K562 (cell line): ENCODE data around the gene CCDC47. TPM values are rescaled to one million over a fixed set of nuclear protein-coding genes. Genes with fewer than 3 reads are reported as not detected.

Experiments used
- CEBPG ChIP-seq, 3 experiments: fragments of 200-800 bp in 1 of 3; sonication (Bioruptor generic) in 1 of 3; sonication (generic) in 1 of 3; formaldehyde crosslinking in 1 of 3; IDR thresholded peaks in 2 of 3; conservative IDR thresholded peaks in 1 of 3; 2 replicates each; pipeline versions ENCODE4 v1.6.1 to v1.8.0; 2016 to 2022; ENCODE audit warnings: missing compliant biosample characterization in 2 of 3, missing genetic modification characterization in 2 of 3, mild to moderate bottlenecking in 1 of 3, missing genetic modification reagents in 1 of 3
- CHD4 ChIP-seq: fragments of 200-600 bp; sonication (generic); IDR thresholded peaks from 3 replicates; pipeline ENCODE4 v1.6.1; 2012; ENCODE audit warnings: low read depth, mild to moderate bottlenecking, mixed read lengths, low read length, inconsistent platforms; ENCODE audit not compliant: insufficient read depth, insufficient replicate concordance, poor library complexity, severe bottlenecking
- DDX20 ChIP-seq: fragments of 450-650 bp; IDR thresholded peaks from 2 replicates; pipeline ENCODE4 v1.6.1; 2016; ENCODE audit warnings: missing genetic modification characterization, low read depth, mild to moderate bottlenecking, missing compliant biosample characterization, moderate library complexity
- DIDO1 ChIP-seq: fragments of 450-650 bp; IDR thresholded peaks from 2 replicates; pipeline ENCODE4 v1.6.1; 2016; ENCODE audit warnings: low read depth, missing biosample characterization, missing genetic modification characterization
- FUS ChIP-seq: fragments of 200-400 bp; formaldehyde crosslinking; optimal IDR thresholded peaks from 2 replicates; pipeline ENCODE3; 2017; ENCODE audit warnings: low read depth, low read length
- HDAC8 ChIP-seq: fragments of 450-650 bp; IDR thresholded peaks from 2 replicates; pipeline ENCODE4 v1.6.1; 2016; ENCODE audit warnings: mild to moderate bottlenecking, missing genetic modification characterization, moderate library complexity, missing compliant biosample characterization
- KHSRP ChIP-seq: fragments of 450-650 bp; IDR thresholded peaks from 2 replicates; pipeline ENCODE4 v1.6.1; 2017
- MED1 ChIP-seq: sonication (generic); formaldehyde crosslinking; IDR thresholded peaks from 2 replicates; pipeline ENCODE4 v1.8.1; 2023; ENCODE audit warnings: missing genetic modification reagents, borderline replicate concordance
- NCOA2 ChIP-seq, 2 experiments: fragments of 450-650 bp; IDR thresholded peaks; 2 replicates each; pipeline ENCODE4 v1.6.1; 2018; ENCODE audit warnings: mild to moderate bottlenecking in 2 of 2, moderate library complexity in 1 of 2; ENCODE audit not compliant: partially characterized antibody in 2 of 2
- NFATC3 ChIP-seq: fragments of 450-650 bp; IDR thresholded peaks from 2 replicates; pipeline ENCODE4 v1.6.1; 2017; ENCODE audit warnings: mild to moderate bottlenecking
- NFXL1 ChIP-seq: fragments of 450-650 bp; formaldehyde crosslinking; IDR thresholded peaks from 2 replicates; pipeline ENCODE4 v1.4.0; 2021; ENCODE audit warnings: mild to moderate bottlenecking
- PCBP1 ChIP-seq: fragments of 200-400 bp; formaldehyde crosslinking; IDR thresholded peaks from 2 replicates; pipeline ENCODE4 v1.6.1; 2018; ENCODE audit warnings: mild to moderate bottlenecking, low read depth, low read length; ENCODE audit not compliant: poor library complexity, severe bottlenecking
- PPARD ChIP-seq: fragments of 250-450 bp; sonication (Bioruptor Pico); IDR thresholded peaks from 2 replicates; pipeline ENCODE4 v1.8.0; 2022; ENCODE audit warnings: inconsistent platforms, mild to moderate bottlenecking, moderate library complexity
- PTTG1 ChIP-seq: fragments of 450-650 bp; IDR thresholded peaks from 2 replicates; pipeline ENCODE4 v1.6.1; 2016; ENCODE audit warnings: low read depth, mild to moderate bottlenecking, missing genetic modification characterization, missing compliant biosample characterization
- RBM15 ChIP-seq: fragments of 200-400 bp; formaldehyde crosslinking; IDR thresholded peaks from 2 replicates; pipeline ENCODE4 v1.6.1; 2018; ENCODE audit warnings: mild to moderate bottlenecking, low read length, moderate library complexity; ENCODE audit not compliant: insufficient read depth
- SAFB2 ChIP-seq: fragments of 200-400 bp; formaldehyde crosslinking; IDR thresholded peaks from 2 replicates; pipeline ENCODE4 v1.6.1; 2018; ENCODE audit warnings: borderline replicate concordance, low read length, low read depth, moderate library complexity; ENCODE audit not compliant: severe bottlenecking
- SP2 ChIP-seq: IDR thresholded peaks from 2 replicates; pipeline ENCODE4 v1.6.1; 2011; ENCODE audit warnings: mild to moderate bottlenecking, low read depth, low read length, moderate library complexity; ENCODE audit not compliant: poor library complexity, severe bottlenecking; ENCODE audit errors: extremely low read depth
- THRAP3 ChIP-seq: fragments of 450-650 bp; IDR thresholded peaks from 2 replicates; pipeline ENCODE4 v1.6.1; 2016; ENCODE audit warnings: mild to moderate bottlenecking, inconsistent platforms, borderline replicate concordance
- WHSC1 ChIP-seq: IDR thresholded peaks from one replicate; pipeline ENCODE4 v1.6.1; 2012; ENCODE audit warnings: low read length, control low read depth, inconsistent platforms
- XRCC5 ChIP-seq: fragments of 200-400 bp; formaldehyde crosslinking; IDR thresholded peaks from 2 replicates; pipeline ENCODE4 v1.6.1; 2017; ENCODE audit warnings: low read depth, mild to moderate bottlenecking, low read length
- ZNF140 ChIP-seq: fragments of 250-450 bp; sonication (Bioruptor Pico); IDR thresholded peaks from 2 replicates; pipeline ENCODE4 v1.8.0; 2021; ENCODE audit warnings: moderate library complexity, mild to moderate bottlenecking, inconsistent platforms
- ZNF232 ChIP-seq: sonication (generic); formaldehyde crosslinking; IDR thresholded peaks from 2 replicates; pipeline ENCODE4 v1.8.0; 2022; ENCODE audit warnings: mild to moderate bottlenecking, missing genetic modification reagents
- ZNF707 ChIP-seq: fragments of 250-450 bp; sonication (Bioruptor Pico); conservative IDR thresholded peaks from 2 replicates; pipeline ENCODE4 v1.8.0; 2022; ENCODE audit warnings: inconsistent platforms, mild to moderate bottlenecking, moderate library complexity
- polyA plus RNA-seq, 8 experiments: library from polyadenylated mRNA; depleted of rRNA in 4 of 8; stranded (reverse) in 5 of 8; unstranded in 3 of 8; fragments of >200 nt; fragmentation: Nextera tagmentation in 2 of 8; fragmentation: Illumina TruSeq in 1 of 8; extraction: Ambion mirVana in 2 of 8; extraction: Trizol in 1 of 8; gene quantifications; 2 replicates each; pipeline versions ENCODE4 v1.2.1 to v1.2.3, GENCODE V29; 2011 to 2014; ENCODE audit warnings: inconsistent platforms in 1 of 8, missing spikeins in 1 of 8
- total RNA-seq, 7 experiments: library from RNA; depleted of rRNA in 6 of 7; stranded (reverse); fragments of >200 nt in 6 of 7; fragmentation: Illumina TruSeq in 2 of 7; extraction: Trizol in 2 of 7; gene quantifications; 2 replicates each; pipeline versions ENCODE4 v1.2.1 to v1.2.3, GENCODE V29; 2011 to 2021; ENCODE audit warnings: low replicate concordance in 1 of 7
- TF ChIP-seq, protein P1 (sequence below): sonication (generic); formaldehyde crosslinking; IDR thresholded peaks from 2 replicates; pipeline ENCODE4 v1.8.0; 2022; ENCODE audit warnings: mild to moderate bottlenecking, missing genetic modification reagents
- TF ChIP-seq, protein P2 (sequence below): IDR thresholded peaks from 2 replicates; pipeline ENCODE4 v1.6.1; 2016; ENCODE audit warnings: missing genetic modification characterization, missing compliant biosample characterization

CCDC47 gene
- total and polyA plus RNA-seq, 9 of the 15 experiments (the other 6 are each of a cell fraction or from before 2014, with no cell fraction given) = 15.5 to 162 (median 122) TPM

DNA sequence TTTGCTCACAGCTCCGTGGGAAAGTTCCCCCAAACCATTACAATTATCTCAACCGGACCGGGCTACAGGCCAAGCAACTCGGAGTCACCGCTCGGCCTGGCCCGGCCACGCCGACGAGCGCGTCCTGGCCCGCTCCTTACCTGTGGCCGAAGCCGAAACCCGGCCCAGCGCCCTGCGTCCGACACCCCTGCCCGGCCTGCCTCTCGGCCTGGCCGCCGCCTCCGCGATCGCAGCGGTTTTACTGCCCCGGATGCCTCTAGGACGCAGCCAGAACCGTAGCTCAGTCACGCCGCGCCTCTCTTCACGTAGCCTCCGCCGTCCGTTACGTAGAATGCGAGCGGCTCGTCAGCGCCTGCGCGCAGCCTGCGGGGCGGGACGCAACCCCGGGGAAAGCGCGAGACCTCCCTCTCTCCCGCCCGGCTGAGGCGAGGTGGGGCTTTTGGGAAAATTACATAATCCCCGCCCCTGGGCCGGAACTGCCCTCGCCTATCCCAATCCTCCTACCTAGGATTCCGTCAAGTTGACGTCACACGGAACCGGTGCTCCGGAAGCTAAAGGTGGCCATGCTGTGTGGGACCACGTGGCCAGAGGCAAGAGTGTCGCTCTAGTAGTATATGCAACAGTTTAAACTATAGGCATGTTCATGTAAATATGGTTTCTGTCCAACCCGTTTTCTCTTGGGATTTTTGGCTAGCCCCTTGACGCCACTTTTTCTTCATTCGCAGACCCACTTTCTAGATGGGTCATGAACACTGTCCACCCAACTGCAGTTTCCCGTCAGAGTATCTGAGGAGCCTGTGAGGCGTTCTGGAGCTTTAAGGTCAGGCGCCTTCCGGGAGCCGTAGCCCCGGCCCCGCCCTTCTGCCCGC, at the start of gene CCDC47 (continued):
- TF ChIP-seq MED1 (CRISPR knock-in tag) = no peak
- no peak for TF ChIP-seq PTTG1
- TF ChIP-seq NFATC3 = peak; percentile 67
- no peak for TF ChIP-seq NCOA2 (IDR thresholded peaks at IDR 0.05; ENCODE audit: partially characterized antibody in 2 of 2)
- TF ChIP-seq HDAC8 (tag) = no peak
- TF ChIP-seq XRCC5 = no peak; the same call in 1 of the 2 replicates
- TF ChIP-seq PCBP1 = peak; percentile 86
- no peak; the same call in 1 of the 2 replicates for TF ChIP-seq ZNF232 (CRISPR knock-in tag)
- peak; percentile 90 for TF ChIP-seq CEBPG (CRISPR knock-in tag; IDR thresholded peaks at IDR 0.05)
- peak; percentile 79 to 93 for TF ChIP-seq CEBPG (tag; conservative IDR thresholded peaks at IDR 0.05 in 1 of 2, IDR thresholded peaks at IDR 0.05 in 1 of 2)
- TF ChIP-seq DDX20 (tag) = no peak
- no peak for TF ChIP-seq SAFB2
- TF ChIP-seq, protein P1, sequence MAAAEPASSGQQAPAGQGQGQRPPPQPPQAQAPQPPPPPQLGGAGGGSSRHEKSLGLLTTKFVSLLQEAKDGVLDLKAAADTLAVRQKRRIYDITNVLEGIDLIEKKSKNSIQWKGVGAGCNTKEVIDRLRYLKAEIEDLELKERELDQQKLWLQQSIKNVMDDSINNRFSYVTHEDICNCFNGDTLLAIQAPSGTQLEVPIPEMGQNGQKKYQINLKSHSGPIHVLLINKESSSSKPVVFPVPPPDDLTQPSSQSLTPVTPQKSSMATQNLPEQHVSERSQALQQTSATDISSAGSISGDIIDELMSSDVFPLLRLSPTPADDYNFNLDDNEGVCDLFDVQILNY = peak; percentile 85; the same call in 1 of the 2 replicates
- TF ChIP-seq KHSRP = peak; percentile 58
- TF ChIP-seq RBM15 = no peak
- TF ChIP-seq, protein P2, sequence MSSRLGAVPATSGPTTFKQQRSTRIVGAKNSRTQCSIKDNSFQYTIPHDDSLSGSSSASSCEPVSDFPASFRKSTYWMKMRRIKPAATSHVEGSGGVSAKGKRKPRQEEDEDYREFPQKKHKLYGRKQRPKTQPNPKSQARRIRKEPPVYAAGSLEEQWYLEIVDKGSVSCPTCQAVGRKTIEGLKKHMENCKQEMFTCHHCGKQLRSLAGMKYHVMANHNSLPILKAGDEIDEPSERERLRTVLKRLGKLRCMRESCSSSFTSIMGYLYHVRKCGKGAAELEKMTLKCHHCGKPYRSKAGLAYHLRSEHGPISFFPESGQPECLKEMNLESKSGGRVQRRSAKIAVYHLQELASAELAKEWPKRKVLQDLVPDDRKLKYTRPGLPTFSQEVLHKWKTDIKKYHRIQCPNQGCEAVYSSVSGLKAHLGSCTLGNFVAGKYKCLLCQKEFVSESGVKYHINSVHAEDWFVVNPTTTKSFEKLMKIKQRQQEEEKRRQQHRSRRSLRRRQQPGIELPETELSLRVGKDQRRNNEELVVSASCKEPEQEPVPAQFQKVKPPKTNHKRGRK (tag) = no peak
- no peak; the same call in 1 of the 2 replicates for TF ChIP-seq THRAP3
- no peak for TF ChIP-seq NFXL1 (CRISPR knock-in tag)
- no peak for TF ChIP-seq FUS
- no peak for TF ChIP-seq ZNF707
- TF ChIP-seq SP2 = no peak
- no peak for TF ChIP-seq WHSC1
- TF ChIP-seq ZNF140 (CRISPR knock-in tag) = no peak
- no peak for TF ChIP-seq CHD4
- no peak for TF ChIP-seq PPARD (CRISPR knock-in tag)
- TF ChIP-seq DIDO1 (tag) = 0 out of 2 replicates have a peak, but pooled peaks have one; percentile 72
